ENCODE results near the gene TM2D3. TPM values are rescaled to one million over a fixed set of nuclear protein-coding genes. Genes with fewer than 3 reads are reported as not detected.

TM2D3 gene
- total RNA-seq, 1 experiment from 2014 or later = 48.4 TPM

DNA sequence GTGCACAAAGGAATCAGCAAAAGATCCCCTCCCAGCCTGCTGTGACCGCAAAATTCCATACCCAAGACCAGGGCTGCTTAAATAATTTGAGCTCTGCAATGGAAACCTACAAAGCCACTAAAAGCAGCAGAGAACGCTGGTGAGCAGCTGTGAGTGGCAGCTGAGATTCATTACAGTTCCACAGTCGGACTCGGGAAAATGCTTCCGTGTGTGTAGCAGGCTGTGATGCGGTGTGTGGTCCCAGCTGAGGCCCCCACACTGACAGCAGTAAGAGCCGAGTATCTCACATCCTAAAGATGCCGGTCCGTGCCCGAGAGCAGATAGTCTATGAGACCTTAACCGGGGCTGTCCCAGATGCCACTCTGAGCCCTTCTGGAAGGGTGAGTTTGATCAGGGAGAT is 37.4 kb downstream of the TM2D3 start:
- in situ Hi-C loops (cut with HindIII; ENCODE audit: low pct_unique_long_range_greater_than_20kb, low sequenced_read_pairs) = no loop called here
- DNase-seq (ENCODE audit: low read depth, low spot score) = no peak

DNA sequence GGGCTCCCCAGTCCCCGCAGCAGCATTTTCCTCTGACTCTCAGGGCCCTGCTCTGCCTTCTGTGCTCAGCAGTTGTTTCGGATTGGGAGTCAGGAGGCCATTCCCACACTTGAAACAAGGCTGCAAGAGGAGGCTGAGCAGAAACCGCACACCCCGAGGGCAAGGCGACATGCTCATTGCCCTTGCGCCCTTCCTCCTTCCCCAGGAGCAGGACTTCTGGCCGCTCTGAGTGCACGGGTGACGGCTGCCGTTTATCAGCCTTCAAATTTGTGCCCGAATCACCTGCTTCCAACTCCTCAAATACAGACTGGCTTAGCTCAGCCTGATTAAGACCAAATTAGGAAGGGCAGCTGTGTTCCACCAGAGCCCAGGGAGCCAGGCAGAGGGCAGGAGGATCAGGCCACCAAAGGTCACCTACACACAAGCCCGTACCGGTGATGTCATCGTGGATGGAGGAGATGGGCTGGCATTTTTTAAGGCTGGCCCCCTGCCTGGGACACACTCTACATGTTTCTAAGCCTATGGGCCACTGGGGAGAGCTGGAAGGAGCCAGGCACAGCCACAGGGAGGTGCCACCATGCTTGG is 38.1 kb downstream of the TM2D3 start:
- DNase-seq (ENCODE audit: low read depth, low spot score) = no peak
- in situ Hi-C loops (cut with HindIII; ENCODE audit: low pct_unique_long_range_greater_than_20kb, low sequenced_read_pairs) = no loop called here

DNA sequence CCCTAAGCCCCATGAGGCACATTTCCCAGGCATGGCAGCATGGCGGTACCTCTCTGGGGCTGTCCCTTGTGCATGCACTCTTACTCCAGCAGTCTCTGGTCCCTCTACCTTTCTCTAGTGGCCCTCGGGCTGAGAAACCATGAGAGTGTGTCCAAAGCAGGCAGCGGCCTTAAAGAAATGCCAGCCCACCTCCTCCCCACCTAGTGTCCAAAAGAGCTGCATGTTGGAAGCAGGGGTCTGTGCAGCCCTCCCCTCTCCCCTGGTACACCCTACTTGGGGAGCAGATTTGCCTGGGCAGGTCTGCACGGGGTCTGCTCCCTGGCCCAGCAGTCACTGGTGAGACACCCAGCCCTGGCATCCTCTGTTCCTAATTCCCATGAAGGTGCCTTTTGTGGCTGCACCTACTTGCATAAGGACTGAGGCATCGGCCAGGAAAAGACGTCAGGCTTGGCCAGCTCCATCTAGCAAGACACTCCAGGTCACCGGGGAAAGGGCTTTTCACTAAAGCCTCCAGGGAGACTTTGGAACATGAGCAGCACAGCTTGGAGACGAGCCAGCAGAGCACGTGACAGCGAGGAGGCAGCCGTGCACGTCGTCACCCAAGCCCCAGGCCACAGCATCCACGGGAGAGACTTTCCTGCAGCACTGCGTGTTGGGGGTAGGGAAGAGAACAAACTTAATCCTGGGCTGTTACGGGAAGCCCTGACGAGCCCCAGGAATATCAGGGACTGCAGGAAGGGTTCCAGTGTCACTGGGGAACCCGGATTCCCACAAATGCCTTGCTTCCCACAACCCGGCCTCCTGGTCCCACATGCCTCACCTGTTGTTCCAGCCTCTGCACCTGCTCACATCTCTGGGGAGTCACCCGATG is 38.8 kb downstream of the TM2D3 start:
- in situ Hi-C loops (cut with HindIII; ENCODE audit: low pct_unique_long_range_greater_than_20kb, low sequenced_read_pairs) = no loop called here
- DNase-seq (ENCODE audit: low read depth, low spot score) = peak; percentile 25

DNA sequence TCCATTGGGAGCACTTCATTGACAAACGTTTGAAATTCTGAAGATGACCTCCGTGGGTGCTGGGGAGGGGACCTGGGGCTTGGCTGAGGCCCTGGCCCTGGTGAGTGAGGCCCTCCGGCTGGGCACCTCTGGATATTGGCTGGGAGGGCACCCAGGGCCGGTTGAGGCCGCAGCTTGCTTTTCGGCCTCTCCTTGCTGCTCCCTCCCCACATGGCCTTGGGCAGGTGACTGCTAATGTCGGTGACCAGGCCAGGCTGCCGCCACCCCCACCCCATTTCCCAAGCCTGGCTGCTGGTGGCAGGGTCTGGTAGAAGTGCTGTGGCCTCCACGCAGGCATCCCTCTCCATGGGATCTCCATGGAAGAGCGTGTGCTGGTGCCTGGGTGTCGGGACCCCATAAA is 39.5 kb downstream of the TM2D3 start:
- DNase-seq (ENCODE audit: low read depth, low spot score) = no peak
- in situ Hi-C loops (cut with HindIII; ENCODE audit: low pct_unique_long_range_greater_than_20kb, low sequenced_read_pairs) = no loop called here

DNA sequence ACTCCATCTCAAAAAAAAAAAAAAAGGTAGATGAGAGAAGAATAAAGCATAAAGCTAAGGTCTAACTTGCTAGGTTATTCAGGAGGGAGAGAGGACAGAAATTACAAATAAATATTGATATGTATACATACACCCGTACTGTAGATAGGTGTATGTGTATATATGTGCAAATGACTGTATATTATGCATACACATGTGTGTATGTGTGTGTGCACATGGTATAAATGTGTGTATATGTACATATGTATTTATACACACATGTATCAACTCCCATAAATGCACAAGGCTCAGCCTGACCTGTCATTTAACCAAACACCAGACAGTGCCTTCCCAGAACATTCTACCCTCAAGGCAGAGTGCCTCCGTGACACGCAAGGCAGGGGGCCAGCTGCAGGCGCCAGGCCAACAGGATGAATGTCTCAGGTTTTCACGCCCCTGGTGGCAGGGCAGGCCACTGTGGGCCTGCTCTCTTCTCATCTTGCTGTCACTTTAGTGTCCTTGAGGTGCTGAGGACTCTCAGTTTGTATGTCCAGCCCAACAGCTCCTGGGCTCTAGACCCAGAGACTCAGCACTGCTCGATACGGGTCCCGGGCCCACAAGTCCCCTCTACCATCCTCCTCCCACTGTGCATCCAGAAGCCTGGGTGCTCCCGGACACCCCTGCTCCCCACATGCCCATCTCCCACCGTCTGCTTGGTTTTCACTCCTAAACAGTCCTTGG is 40.4 kb downstream of the TM2D3 start:
- in situ Hi-C loops (cut with HindIII; ENCODE audit: low pct_unique_long_range_greater_than_20kb, low sequenced_read_pairs) = no loop called here
- DNase-seq (ENCODE audit: low read depth, low spot score) = no peak

DNA sequence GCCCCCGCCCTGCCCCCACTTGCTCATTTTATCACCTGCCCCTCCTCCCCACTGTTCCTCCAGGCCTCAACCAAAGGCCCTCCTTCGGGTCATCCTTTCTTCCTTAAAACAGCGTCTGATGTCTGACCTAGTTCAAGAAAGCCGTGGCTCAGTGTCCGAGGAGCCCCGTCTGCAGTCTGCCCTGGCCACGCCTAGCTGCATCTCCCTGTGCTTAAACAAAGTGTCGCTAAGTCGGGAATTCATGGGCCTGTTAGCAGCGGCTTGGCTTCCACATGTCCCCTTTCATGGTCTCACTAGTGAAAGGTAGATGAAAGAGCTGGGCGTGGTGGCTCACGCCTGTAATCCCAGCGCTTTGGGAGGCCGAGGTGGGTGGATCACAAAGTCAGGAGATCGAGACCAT is 41.2 kb downstream of the TM2D3 start:
- in situ Hi-C loops (cut with HindIII; ENCODE audit: low pct_unique_long_range_greater_than_20kb, low sequenced_read_pairs) = no loop called here
- no peak for DNase-seq (ENCODE audit: low read depth, low spot score)

DNA sequence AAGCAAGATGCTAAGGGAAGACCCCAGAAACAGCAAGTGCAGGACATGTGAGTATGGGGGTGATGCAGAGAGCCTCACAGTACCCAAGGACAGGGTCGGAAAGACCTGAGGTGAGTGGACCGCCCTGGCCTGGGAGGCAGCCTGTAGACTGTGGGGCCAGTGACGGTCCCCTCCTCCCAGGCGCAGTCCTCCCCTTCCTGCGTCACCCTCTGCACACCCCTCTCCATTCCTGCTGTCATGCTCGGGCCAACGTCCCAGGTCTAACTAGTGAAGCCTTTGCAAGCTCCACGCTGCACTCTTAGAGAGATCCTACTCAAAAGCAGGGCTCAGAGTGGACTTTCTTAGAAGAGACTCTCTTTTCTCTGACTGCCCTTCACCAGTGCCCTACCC is 41.6 kb downstream of the TM2D3 start:
- in situ Hi-C loops (cut with HindIII; ENCODE audit: low pct_unique_long_range_greater_than_20kb, low sequenced_read_pairs) = no loop called here
- DNase-seq (ENCODE audit: low read depth, low spot score) = no peak

DNA sequence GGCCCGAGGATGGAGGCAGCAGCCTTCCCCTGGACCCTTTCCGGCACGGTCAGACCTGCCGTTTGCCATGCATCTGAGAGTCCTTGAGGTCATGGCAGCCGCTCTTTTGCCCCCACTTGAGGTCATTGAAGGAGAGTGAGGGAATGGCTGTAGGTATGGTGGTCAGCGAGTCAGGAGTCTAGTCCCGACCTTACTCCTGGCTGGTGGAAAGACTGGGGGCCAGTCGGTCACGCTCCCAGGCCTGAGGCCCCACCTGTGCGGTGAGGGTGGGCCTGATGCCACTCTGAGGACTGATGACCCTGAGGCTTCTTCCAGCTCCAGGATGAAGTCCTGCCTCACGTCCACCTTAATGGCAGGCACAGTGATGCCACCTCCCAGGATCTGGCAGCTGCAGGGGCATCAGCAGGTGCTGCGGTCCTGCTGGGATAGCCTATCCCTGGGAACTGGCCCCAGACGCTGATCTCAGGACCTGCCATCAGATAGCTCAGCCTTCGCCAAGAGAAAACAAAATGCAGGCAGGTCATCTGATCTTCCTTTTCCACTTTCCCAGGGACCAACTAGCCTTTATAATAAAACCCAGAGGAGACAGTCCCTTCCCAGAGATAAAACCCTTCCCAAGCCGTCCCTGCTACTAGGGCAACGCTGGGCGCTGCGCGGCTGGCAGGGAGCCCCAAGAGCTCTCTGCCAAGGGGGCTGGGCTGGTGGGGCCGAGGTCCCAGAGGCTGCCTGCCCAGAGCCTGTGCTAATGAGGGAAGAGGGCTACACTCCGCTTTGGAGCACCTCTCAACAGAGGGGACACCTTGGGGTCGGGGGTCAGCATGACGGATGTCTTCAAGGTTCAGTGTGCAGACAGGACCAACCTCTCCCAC is 42.2 kb downstream of the TM2D3 start:
- in situ Hi-C loops (cut with HindIII; ENCODE audit: low pct_unique_long_range_greater_than_20kb, low sequenced_read_pairs) = no loop called here
- no peak for DNase-seq (ENCODE audit: low read depth, low spot score)

DNA sequence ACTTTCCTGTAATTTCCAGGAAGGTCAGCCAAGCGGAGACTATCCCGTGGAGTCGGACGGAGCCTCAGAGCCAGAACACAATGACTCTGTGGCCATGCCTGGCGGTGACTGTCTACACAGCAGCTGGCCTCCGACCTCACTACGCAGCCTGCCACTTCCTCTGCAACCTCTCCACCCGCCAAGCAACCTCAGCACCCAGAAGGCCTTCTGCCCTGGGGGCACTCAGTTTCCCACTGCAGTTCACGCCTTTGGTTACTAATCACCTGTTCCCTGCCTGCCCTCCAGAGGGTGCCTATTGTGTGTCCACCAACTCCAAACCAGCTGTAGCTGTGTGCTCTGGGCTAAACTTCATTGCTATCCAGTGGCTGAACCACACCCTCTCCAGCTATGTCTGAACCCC is 44.0 kb downstream of the TM2D3 start:
- in situ Hi-C loops (cut with HindIII; ENCODE audit: low pct_unique_long_range_greater_than_20kb, low sequenced_read_pairs) = no loop called here
- no peak for DNase-seq (ENCODE audit: low read depth, low spot score)

DNA sequence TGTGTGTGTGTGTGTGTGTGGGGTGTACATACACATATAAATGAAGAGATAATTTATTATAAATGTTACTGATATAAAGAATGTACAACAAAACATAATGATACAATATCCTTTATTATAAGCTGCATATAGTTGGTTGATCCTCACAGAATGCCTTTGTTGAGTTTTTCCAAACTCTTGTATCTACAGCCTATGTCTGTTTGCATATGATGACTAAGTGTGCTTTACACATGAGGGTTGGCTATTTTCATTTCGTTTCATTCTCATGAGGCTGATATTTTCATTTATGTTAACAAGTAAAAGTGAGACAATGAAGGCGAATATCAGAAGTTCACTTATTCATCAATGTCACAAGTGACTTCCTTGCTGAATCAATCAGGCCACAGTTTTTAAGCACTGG is 45.1 kb downstream of the TM2D3 start:
- no peak for DNase-seq (ENCODE audit: low read depth, low spot score)
- in situ Hi-C loops (cut with HindIII; ENCODE audit: low pct_unique_long_range_greater_than_20kb, low sequenced_read_pairs) = no loop called here

DNA sequence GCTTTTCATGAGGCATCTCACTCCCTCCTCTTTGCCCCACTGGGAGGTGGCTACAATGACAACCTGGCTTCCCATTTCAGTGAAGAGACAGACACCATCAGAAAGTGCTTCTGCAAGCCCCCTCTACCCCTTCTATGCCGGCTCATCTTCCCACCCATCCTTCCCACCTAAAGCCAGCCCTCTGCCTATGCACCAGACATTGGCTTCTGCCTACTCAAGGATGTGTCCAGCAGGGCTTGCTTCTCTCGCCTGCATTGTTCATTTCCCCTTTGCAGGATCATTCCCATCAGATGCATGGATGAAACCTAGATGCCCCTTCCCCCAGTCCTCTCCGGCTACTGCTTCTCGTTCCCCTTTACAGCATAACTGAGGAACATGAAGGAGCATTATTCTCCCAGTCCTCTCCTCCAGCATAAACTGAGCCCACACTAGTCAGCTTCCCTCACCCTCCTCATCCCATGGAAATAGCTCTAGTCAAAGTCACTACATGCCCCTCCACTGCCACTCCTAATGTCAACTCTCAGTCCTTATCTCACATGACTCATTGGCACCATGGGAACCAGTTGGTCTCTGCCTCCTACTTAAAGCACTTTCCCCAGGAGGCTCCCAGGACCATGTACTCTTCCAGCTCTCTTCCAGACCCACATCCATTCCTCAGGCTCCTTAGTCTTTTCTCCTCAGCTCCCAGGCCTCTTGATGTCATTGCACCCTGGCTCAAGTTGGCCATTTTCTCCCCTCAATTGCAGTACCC is 47.9 kb downstream of the TM2D3 start:
- DNase-seq (ENCODE audit: low read depth, low spot score) = no peak
- in situ Hi-C loops (cut with HindIII; ENCODE audit: low pct_unique_long_range_greater_than_20kb, low sequenced_read_pairs) = no loop called here

DNA sequence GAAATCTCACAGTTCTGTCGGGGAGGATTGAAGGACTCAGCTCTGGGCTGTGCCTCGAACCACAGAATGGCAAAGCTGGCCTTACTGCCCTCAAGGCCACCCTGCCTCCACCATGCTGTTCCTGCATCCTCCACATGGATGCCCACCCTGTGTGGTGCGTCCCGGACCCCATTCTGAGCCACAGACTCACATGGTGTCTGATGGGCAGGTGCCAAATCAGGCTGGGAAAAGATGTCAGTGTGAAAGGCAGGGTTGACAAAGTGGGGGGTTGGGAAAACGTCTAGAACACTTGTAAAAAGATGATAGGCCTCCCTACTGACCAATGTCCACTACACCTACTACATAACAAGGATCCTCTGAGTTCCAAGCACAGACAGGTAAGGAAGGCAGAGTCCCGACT is 49.4 kb downstream of the TM2D3 start:
- no peak for DNase-seq (ENCODE audit: low read depth, low spot score)
- in situ Hi-C loops (cut with HindIII; ENCODE audit: low pct_unique_long_range_greater_than_20kb, low sequenced_read_pairs) = no loop called here

DNA sequence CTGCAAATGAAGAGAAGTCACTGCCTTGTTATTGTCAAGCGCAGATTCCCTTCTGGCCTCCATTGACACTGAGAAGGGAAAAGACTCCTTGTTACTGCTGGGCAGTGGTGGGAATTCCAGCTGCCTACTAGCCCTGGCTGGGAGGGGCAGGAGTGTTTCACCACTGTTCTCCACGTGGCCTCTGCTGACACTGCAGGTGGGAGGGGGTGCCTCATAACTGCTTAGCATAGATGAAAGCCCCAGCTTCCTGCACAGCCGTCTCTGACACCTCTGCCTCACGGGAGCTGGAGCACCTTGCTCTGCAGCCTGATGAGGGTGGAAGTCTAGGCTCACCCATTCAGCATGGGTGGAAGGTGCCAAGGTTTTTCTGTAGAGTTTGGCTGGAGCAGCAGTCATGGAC is 52.1 kb downstream of the TM2D3 start:
- DNase-seq (ENCODE audit: low read depth, low spot score) = no peak
- in situ Hi-C loops (cut with HindIII; ENCODE audit: low pct_unique_long_range_greater_than_20kb, low sequenced_read_pairs) = no loop called here

DNA sequence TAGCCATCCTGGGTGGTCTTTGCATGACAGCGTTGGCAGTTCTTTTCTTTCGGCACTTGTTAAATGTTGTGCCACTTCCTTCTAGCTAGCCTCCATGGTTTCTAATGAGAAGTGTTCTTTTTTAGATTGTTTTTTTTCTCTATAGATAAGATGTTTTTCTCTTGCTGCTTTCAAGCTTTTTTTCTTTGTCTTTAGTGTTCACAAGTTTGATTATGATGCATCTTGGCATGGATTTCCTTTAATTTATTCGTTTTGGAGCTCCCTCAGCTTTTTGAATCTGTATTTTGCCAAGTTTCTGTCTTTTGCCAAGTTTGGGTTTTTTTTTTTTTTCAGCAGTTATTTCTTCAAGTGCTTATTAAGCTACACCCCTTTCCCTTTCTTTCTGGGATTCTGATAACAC is 53.1 kb downstream of the TM2D3 start:
- in situ Hi-C loops (cut with HindIII; ENCODE audit: low pct_unique_long_range_greater_than_20kb, low sequenced_read_pairs) = no loop called here
- no peak for DNase-seq (ENCODE audit: low read depth, low spot score)

DNA sequence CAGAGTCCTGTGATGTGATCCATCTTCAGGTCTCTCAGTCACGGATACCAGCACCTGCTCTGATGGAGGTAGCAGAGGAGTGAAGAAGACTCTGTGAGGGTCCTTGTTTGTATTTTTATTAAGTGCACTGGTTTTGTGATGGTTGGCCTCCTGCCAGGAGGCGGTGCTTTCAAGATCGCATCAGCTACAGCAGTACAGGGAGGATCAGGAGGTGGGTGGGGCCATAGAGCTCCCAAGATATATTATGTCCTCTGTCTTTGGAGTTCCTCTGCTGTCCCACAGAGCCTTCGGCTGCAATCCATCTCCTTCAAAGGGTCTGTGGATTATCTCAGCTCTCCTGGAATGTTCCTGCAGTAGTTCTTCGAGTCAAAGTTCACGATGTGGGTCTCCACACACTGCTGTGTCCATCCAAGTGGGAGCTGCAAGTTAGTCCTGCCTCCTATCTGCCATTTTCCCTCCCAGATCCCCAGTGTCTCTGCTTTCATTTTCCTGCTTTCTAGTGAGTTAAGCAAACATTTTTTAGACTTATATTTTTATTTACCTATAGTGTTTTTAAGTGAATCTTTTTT is 54.7 kb downstream of the TM2D3 start:
- DNase-seq (ENCODE audit: low read depth, low spot score) = no peak
- in situ Hi-C loops (cut with HindIII; ENCODE audit: low pct_unique_long_range_greater_than_20kb, low sequenced_read_pairs) = no loop called here

DNA sequence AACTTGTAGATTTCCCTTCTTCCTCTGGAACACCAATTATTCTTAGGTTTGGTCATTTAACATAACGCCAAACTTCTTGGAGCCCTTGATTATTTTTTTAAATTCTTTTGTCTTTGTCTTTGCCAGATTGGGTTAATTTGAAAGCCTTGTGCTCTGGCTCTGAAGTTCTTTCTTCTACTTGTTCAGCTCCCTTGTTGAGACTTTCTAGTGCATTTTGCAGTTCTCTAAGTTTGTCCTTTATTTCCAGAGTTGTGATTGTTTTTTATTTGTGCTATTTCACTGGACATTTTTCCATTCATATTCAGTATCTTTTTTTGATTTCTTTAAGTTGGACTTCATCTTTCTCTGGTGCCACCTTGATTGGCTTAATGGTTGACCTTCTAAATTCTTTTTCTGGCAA is 55.5 kb downstream of the TM2D3 start:
- no peak for DNase-seq (ENCODE audit: low read depth, low spot score)
- in situ Hi-C loops (cut with HindIII; ENCODE audit: low pct_unique_long_range_greater_than_20kb, low sequenced_read_pairs) = no loop called here
